K562 treated with DMSO at 1 percent for 24 hours (cell line): Measurements from ENCODE around the gene ETFDH. TPM values are rescaled to one million over a fixed set of nuclear protein-coding genes. Genes with fewer than 3 reads are reported as not detected.

Source experiments
- total RNA-seq: library from RNA; unstranded; fragments of 300-600 nt; gene quantifications from 2 replicates; pipeline ENCODE4 v1.2.3, GENCODE V29; 2022; ENCODE audit warnings: low read depth; ENCODE audit not compliant: insufficient read depth

ETFDH gene
- total RNA-seq, result 15.1 and 25.3 TPM in 2 replicates

GRCh38 chr4:158671915-158672806 is at the start of gene ETFDH:
TSS of gene ETFDH (plus strand) at chr4:158672296. CDS start at chr4:158672457, 161 bp downstream.

GRCh38 chr4:158671665-158671914 is 506 bp upstream of the ETFDH start, which contains the start of gene C4orf46:
TSS of gene C4orf46 (minus strand) at chr4:158671887. CDS start at chr4:158671801, 86 bp downstream.

DNA sequence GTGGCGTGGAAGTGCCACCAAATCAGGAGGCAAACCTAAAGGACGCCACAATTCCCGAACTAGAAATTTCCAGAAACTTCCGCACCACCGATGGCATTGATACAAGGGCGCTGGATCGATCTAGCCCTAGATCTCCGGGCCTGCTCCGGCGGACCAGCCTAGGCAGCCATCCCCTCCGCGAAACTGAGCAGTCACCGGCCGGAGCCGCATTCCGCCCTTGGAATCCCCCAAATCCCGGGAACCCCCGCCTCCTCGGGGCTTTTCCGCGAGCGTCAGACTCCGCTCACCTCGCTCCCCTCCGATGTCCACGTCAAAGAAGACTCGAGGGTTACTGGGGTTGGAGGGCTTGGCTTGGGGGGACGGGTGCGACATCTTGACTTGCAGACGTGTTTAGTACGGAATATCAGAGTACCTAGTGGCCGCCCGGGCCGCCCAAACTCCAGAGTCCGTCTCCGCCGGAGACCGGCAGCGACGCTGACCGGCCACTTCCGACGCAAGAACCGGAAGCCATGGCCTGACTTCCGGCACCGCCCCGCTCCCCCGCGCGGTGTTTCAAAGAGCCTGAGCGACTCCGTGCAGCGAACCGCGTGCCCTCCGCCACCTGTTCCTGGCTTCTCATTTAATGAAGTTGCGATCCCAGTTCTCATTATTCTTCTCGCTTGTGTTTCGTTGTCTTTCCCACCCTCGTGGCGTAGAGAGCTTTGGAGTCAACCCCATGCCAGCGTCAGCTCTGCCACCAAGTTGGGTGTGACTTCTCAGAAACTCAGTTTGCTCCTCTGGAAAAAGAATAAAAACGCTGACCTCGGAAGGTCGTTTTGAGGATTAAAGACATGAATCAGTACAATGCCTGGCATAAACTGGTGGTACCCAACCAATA is 51.1 kb downstream of the ETFDH start, which contains the start of gene PPID:
Gene PPID, minus strand, starts transcription at position 480 of the 877 bp plus-strand sequence. Its CDS starts 108 bp downstream, at position 372.

Other genes starting within 250 kb of the ETFDH start
- gene RXFP1, start 150.4 kb upstream of the ETFDH start, total RNA-seq, result 0.08 TPM in 1 of 2 replicates, not detected in the other
- 7.7 and 8.2 TPM in 2 replicates for gene C4orf46, start 409 bp upstream of the ETFDH start, total RNA-seq
- 24.7 and 29.6 TPM in 2 replicates for gene PPID, start 51.1 kb downstream of the ETFDH start, total RNA-seq
- gene FNIP2, start 96.7 kb downstream of the ETFDH start, total RNA-seq, result 7.6 and 9.6 TPM in 2 replicates